DMS 273 (cell line): ENCODE results near the gene TMOD2.

Source experiments
- DNase-seq: peaks from one replicate; lab custom pipeline; 2025; ENCODE audit not compliant: unreplicated experiment; lab: John Stamatoyannopoulos, UW

TMOD2 gene

DNA sequence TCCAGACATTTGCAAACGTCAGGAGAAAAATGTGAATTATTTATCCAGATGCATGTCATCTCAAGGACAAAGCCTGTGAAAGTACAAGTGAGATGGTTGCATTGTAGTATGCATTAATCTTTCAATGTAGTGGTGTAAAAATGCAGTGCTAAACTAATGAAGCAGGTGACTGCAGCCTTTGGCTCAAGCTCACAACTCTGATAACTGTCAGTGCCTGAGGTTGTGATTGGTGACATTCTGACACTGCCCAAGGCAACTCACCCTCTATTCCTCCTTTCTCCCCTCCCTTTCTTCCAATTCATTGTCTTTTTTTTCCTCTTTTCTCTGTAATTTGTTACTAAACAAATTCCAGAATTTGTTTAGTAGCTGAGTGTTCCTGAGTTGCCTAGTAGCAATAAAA is 58.1 kb downstream of the TMOD2 start:
- DNase-seq: no peak

- no peak for DNase-seq
These were observed 61.2 kb downstream of the TMOD2 start for GRCh38 chr15:51812598-51812997.

DNA sequence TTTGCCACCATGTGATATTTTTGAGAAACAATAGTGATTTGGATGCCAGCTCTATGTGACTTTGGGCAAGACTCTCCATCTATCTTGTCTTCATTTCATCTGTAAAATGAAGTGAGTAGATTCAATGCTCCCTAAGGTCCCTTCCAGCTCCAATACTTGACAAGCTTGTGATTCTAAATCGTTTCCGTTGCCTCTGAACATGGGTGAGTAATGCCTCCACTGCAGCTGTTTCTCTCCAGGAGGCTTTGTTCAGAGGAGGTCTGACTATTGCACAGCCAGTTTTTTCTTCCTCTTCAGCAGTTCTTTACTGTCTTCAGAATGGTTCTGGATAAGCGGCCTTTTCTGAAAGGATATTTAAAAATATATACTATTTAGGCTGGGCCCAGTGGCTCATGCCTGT is 63.2 kb downstream of the TMOD2 start:
- no peak for DNase-seq

DNA sequence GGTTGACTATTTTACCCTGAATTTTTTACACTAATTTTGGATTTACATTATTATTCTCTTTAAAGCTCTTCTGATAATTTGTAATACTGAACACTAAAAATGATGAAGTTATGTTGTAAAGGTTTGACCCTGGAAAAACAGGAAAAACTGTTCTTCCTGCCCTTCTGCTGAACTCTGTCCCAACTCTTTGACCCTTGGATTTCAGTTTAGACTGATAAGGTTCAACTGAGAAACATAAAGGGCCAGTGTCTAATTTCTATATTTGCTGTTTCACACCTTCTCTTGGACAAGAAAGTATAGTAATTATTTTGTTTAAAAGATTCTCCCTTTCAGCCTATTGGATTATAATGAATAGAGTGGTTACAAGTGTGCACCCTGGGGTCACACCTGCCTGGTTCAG is 65.2 kb downstream of the TMOD2 start:
- no peak for DNase-seq

DNA sequence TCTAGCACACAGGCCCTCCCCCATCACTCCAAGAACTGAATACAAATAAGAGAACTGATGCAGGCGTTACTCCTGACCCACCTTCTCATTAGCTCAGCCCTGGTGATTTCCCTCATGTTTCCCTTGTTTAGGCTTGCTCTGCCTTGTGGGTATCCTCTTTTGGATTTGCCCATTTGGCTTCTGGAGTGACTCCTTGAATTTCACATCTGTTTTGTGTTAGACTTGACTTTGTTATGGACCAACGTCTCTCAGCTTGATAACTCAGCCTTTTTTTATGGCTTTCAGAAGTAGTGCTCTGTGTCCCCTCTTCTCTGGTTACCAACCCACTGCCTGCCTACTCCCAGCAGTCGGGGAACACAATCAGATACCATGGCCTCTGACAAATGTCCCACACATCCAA is 66.8 kb downstream of the TMOD2 start:
- DNase-seq: no peak

DNA sequence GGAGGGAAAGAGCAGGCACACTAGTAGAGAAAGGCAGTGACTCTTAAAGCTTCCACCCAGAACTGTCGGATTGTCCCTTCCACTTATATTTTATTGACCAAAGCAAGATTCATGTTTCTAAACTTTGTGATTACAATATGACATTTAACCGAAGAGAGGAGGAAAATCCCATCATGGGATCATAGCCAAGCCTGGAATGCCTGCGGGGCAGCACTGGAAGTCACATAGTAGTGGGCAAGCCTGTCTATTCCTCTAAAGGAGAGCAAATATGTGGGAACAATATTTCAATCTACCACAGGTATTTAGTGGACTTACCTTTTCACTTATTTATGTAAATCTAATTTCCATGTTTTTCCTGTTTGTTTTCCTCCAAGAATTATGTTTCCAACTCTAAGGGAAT is 74.3 kb downstream of the TMOD2 start:
- no peak for DNase-seq

DNA sequence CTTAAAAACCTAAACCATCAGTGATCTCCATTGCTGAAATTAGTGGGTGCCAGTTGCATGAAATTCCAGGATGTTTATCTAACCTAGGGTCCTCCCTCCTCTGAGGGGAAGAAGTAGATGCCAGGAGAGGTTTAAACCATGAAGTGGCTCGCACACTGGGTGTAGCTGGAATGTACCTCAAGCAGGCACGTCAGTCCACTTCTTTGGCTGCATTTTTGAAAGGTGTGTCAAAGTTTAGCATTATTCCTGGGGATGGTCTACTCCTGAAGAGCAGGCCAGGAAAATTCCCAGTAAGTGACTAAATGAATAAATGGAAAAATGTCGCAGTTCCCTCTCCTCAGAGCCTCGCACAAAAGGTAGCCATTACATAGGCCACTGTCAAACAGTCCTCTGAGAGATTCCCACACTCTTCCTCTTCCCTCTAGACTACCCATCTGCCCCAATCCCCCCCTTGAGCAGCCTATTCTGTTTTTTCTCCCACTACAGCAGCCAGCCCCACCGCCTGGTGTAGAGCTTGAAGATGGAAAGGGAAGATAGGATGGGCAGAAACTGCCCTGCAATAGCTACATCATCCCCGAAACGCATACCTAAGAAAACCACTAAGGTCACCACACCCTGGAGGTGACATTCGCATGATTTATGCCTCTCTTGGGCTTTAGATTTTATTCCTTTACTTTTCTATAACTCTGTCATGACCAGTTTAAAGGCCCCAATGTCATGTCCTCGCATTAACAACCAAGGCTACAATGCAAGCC is 77.4 kb downstream of the TMOD2 start:
- no peak for DNase-seq

- DNase-seq: peak; percentile 93
These were observed 78.2 kb downstream of the TMOD2 start, which contains the start of gene TMOD3 for GRCh38 chr15:51829376-51830275. TMOD3 (plus strand) TSS chr15:51829653; CDS start chr15:51862885, 33,232 bp downstream.

DNA sequence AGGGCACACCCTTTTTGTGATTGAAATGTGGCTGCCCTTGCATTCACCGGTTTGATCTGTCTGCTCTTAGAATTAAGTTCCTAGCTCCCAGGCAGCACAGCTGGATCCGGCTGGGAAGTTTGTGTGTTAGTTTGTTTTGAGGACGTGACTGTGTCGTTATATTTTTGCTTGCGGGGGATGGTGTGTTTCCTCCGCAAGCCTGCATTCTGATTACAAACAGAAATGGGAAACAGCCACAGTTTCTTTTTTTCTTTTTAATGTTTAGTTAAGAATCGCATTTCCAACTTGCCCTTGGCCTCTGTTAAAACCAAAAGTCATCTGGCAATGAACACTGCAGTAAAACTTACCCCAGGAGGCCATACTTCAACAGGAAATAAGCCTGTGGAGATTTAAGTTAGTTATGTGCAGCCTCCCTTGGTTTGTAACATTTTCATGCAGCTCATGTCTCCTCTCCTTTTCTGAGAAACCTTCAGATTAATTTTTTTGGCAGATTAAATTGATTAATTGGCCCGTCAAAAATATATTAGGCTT is 78.9 kb downstream of the TMOD2 start:
- peak; percentile 76 for DNase-seq

DNA sequence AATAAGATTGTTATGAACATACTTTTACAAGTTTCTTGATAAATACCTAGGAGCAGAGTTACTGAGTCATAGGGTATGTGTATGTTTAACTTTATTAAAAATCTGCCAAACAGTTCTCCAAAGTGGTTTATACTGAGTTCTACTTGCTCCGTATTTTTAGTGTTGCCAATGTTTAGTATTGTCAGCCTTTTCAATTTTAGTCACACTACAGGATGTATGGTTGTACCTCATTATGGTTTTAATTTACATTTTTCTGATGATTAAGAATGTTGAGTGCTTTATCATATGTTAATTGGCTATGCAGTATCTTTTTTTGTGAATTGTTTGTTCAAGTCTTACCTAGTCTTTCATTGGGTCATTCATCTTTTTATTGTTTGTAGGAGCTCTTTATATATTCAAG is 82.4 kb downstream of the TMOD2 start:
- DNase-seq: no peak

DNA sequence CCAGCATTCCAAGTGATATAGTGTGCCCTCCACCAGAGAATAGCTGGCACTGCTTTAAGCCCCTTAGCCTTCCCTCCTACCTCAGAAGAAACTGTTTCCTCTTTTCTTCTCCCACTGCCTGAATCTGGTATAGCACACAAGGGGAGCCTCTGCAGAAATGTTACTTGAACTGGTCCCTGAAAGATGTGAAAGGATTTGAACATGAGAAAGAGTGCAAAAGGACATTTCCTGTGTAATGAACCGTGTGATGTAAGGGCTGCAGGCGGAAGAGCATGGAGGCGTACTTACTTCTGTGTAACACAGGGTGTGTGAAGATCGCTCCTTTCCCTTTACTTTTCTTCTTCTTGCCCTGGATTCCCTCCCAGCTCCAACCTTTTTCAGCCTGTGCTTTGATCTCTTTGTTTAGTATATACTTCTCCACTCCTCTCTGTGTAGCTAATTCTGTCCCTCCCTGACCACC is 86.4 kb downstream of the TMOD2 start:
- no peak for DNase-seq

- DNase-seq: no peak
These were observed 86.9 kb downstream of the TMOD2 start for GRCh38 chr15:51838270-51838669.

- no peak for DNase-seq
These were observed 89.3 kb downstream of the TMOD2 start for GRCh38 chr15:51840692-51841091.

- no peak for DNase-seq
These were observed 90.1 kb downstream of the TMOD2 start for GRCh38 chr15:51841406-51842040.

DNA sequence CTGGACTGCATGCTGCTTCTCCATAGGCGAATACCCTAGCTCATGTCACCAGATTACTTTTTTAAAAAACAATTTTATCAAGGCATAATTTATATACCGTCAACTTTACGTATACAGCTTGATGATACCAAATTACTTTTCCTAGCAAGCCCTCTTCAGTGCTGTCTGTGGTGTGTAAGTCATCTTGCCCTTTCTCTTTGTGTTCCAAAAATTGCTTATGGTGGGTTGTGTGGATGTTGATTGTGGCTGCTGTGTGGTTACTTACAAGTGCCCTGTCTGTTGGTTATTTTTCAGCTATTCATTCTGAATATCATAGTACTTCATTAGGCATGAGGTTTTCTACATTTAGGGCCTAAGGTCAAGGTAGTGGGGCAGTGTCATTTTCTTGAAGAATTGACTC is 90.9 kb downstream of the TMOD2 start:
- DNase-seq: no peak

GRCh38 chr15:51842852-51843737 is 91.7 kb downstream of the TMOD2 start:
- no peak for DNase-seq

DNA sequence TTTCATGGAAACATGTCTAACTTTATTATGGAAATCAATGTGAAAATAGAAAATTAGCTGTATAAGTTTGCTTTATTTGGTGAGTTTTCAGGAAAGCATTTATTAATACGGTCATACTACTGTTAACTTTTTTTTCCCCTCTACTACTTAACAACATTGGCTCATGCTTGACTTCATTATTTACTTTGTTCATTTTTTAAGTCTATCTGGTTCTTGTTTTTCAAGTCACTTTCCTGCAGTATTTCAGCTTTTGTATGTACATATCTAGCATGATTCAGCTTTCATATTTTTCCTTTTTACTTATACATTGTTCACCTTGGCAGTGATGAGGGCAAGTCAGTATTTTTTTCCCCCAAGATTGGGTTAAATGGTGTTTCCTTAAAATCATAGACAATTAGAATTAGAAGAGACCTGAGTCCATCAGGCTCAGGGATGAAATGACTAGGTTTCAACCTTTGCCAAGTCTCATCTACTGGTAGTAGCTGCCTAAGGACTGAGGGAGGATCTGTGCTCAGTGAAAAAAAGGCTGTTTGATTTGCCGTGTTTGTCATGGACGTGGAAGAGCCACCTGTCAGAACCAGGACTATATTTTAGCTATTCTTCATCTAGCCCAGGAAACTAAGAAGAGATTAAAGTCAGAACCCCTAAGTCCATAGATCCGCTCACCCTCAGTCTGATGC is 93.5 kb downstream of the TMOD2 start:
- no peak for DNase-seq

- no peak for DNase-seq
These were observed 94.7 kb downstream of the TMOD2 start for GRCh38 chr15:51846066-51846462.

- peak; percentile 3 for DNase-seq
These were observed 95.2 kb downstream of the TMOD2 start for GRCh38 chr15:51846463-51847230.
